GM21576 (cell line): ENCODE measurements around the gene CR1.
A peak's percentile ranks its signal among the peaks of the same experiment; 100 is the strongest.
"Not testable (repeated sequence)": the region's sequence is repeated elsewhere in the genome, so short reads cannot be mapped to it uniquely, and the experiment has no call there.

Experiments
- ATAC-seq: cut with Tn5 transposase; IDR thresholded peaks from one replicate; pipeline ENCODE4 v1.9.1; 2021; ENCODE audit warnings: mild to moderate bottlenecking, moderate library complexity; ENCODE audit not compliant: unreplicated experiment

Gene CR1

GRCh38 chr1:207495801-207496792, at the start of gene CR1:
Gene CR1 (plus strand): TSS chr1:207496157. CDS start chr1:207496268, 111 bp downstream.
- peak; percentile 50 for ATAC-seq

GRCh38 chr1:207453710-207454045, 42.3 kb upstream of the CR1 start:
- no peak for ATAC-seq

- ATAC-seq, result peak; percentile 81
Observed at GRCh38 chr1:207454046-207454964, 41.7 kb upstream of the CR1 start, which contains the start of gene CR2. Gene CR2 (plus strand): TSS chr1:207454328. CDS start chr1:207454419, 91 bp downstream.

GRCh38 chr1:207455183-207455754, 40.7 kb upstream of the CR1 start:
- ATAC-seq, result peak; percentile 21

GRCh38 chr1:207458414-207458813, 37.5 kb upstream of the CR1 start:
- ATAC-seq, result no peak

- ATAC-seq, result no peak
Observed at GRCh38 chr1:207459008-207459407, 36.9 kb upstream of the CR1 start.

- no peak for ATAC-seq
Observed at GRCh38 chr1:207461649-207462048, 34.3 kb upstream of the CR1 start.

GRCh38 chr1:207462535-207462934, 33.4 kb upstream of the CR1 start:
- ATAC-seq, result no peak

- no peak for ATAC-seq
Observed at GRCh38 chr1:207463021-207463420, 32.9 kb upstream of the CR1 start.

GRCh38 chr1:207463571-207463970, 32.4 kb upstream of the CR1 start:
- ATAC-seq, result no peak

GRCh38 chr1:207470927-207471326, 25.0 kb upstream of the CR1 start:
- no peak for ATAC-seq

- ATAC-seq, result no peak
Observed at GRCh38 chr1:207474210-207474609, 21.7 kb upstream of the CR1 start.

- no peak for ATAC-seq
Observed at GRCh38 chr1:207486198-207486597, 9.8 kb upstream of the CR1 start.

- ATAC-seq, result no peak
Observed at GRCh38 chr1:207487636-207488035, 8.3 kb upstream of the CR1 start.

- ATAC-seq, result no peak
Observed at GRCh38 chr1:207493212-207493611, 2.7 kb upstream of the CR1 start.

- no peak for ATAC-seq
Observed at GRCh38 chr1:207494171-207494570, 1.8 kb upstream of the CR1 start.

GRCh38 chr1:207495281-207495680, 676 bp upstream of the CR1 start:
- not testable (repeated sequence) for ATAC-seq

GRCh38 chr1:207497941-207498340, 2.0 kb downstream of the CR1 start:
- no peak for ATAC-seq

GRCh38 chr1:207499573-207499972, 3.6 kb downstream of the CR1 start:
- ATAC-seq, result no peak

- no peak for ATAC-seq
Observed at GRCh38 chr1:207500306-207500705, 4.3 kb downstream of the CR1 start.

GRCh38 chr1:207501071-207501470, 5.1 kb downstream of the CR1 start:
- ATAC-seq, result no peak
